ENCODE data around the gene NDUFA11. TPM values are rescaled to one million over a fixed set of nuclear protein-coding genes. Genes with fewer than 3 reads are reported as not detected.

Gene NDUFA11
- total RNA-seq (2012; rRNA removed) (297 and 375 TPM in 2 replicates), polyA plus RNA-seq (2012; rRNA removed) (1,140 and 1,276 TPM in 2 replicates), Bru-seq, nascent RNA (percentile 70 among the genes with signal in this experiment), BruChase-seq, experiment 1, labeled RNA remaining after a 6-hour chase (percentile 79 among the genes with signal in this experiment), BruChase-seq, experiment 2, labeled RNA remaining after a 2-hour chase (percentile 62 among the genes with signal in this experiment)
- 644 and 1,099 TPM in 2 replicates for polyA plus RNA-seq (2012; cell fraction: cytosol; rRNA removed)
- 285 and 599 TPM in 2 replicates for polyA plus RNA-seq (2012; cell fraction: nucleus; rRNA removed; ENCODE audit: low replicate concordance)
- long read RNA-seq, transcript NDUFA11-201 (4 exons, 539 nt) = major isoform, 125 of 181 reads
- long read RNA-seq, partial matches to known transcripts = 49 of 181 reads
- long read RNA-seq, other reads (novel, unspliced or antisense) = 1 of 181 reads

DNA sequence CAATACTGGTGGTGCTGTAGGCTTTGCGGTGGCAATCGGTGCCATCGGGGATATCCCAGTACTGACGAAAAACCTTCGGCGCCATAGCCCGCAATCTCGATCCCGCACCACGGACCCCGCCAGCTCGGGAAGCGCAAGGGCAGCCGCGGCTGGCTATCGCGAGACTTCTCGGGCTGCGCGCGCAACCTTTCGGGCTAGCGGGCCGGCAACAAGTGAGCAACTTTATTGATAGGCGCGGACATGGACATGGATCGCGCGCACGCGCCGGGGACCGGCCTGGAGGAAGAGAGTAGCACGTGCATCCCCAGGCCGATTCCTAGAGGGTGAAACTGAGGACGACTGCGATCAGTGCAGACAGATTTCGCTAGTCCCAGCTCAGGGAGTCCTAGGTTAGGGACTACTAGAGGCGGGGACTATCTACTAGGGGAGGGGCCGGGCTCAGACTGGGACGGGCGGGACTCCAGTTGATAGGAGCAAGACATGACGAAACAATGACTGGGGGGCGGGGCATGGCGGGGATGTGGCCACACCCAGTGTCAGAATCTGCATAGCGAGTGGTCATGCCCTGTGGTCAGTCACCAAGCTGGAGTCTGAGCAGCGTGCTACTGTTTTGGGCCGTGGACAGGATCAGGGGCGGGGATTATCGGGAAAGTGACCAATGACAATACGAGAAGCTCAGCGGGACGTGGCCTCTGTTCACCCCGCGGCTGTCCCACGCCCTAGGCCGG is at the start of gene NDUFA11:
NDUFA11 (minus strand) TSS at position 167 of the 728 bp plus-strand sequence; CDS start at position 85, 82 bp downstream.
- Histone ChIP-seq H3K36me3 (ENCODE audit: control insufficient read depth, insufficient read depth, low read length) (peaks cover 7% of the 10 kb centered on the region; the same call in 1 of the 2 replicates), H3K9ac (ENCODE audit: low read depth, low read length) (peak within 1 kb of the TSS; percentile 93), H3K27ac (ENCODE audit: insufficient read depth, low read length) (peak within 1 kb of the TSS; percentile 94), H3K23ac (ENCODE audit: low read depth, low read length) (peak within 1 kb of the TSS; percentile 77), H3K14ac (replicated peaks; ENCODE audit: low read depth, low read length) (peak within 1 kb of the TSS; percentile 73), H2AFZ (replicated peaks; ENCODE audit: low read length, poor library complexity) (peak within 1 kb of the TSS; percentile 99), H4K5ac (ENCODE audit: low read depth, low read length) (peak within 1 kb of the TSS; percentile 81), H2AK9ac (replicated peaks; ENCODE audit: low read depth, low read length, poor library complexity) (peak within 1 kb of the TSS; percentile 80), H3K18ac (ENCODE audit: low read depth, low read length) (peak within 1 kb of the TSS; percentile 52; the same call in 1 of the 2 replicates), H3K4me1 (ENCODE audit: control insufficient read depth, insufficient read depth, low read length) (peaks cover 4% of the 10 kb centered on the region), H2BK120ac (ENCODE audit: low read depth, low read length) (peak within 1 kb of the TSS; percentile 48; the same call in 1 of the 2 replicates), H2AK5ac (ENCODE audit: low read depth, low read length) (peak within 1 kb of the TSS; percentile 70), H3K27me3 (ENCODE audit: control insufficient read depth, insufficient read depth, low read length) (no peaks in the 10 kb centered on the region), H3K79me1 (ENCODE audit: low read depth in 1 of 2, low read length in 2 of 2) (peaks cover 0 to 49% of the 10 kb centered on the region in 2 experiments; a peak in 3 of 4 replicates), H3K4me3 (ENCODE audit: insufficient read depth, low read depth, low read length) (peak within 1 kb of the TSS; percentile 91), H3K56ac (ENCODE audit: extremely low read depth, insufficient read depth, low read length) (peak within 1 kb of the TSS; percentile 86), H4K8ac (ENCODE audit: low read depth in 2 of 2, low read length in 2 of 2) (peak within 1 kb of the TSS; percentile 90 to 91), H2BK15ac (ENCODE audit: low read depth, low read length) (peak within 1 kb of the TSS; percentile 77; the same call in 1 of the 3 replicates), H3K4ac (ENCODE audit: low read depth, low read length) (peak within 1 kb of the TSS; percentile 87), H3K9me1 (ENCODE audit: insufficient read depth, low read length) (peaks cover 4% of the 10 kb centered on the region; the same call in 1 of the 2 replicates), H4K20me1 (ENCODE audit: insufficient read depth, low read length) (peaks cover 18% of the 10 kb centered on the region), H2BK20ac (ENCODE audit: low read depth, low read length) (0 out of 2 replicates have a peak within 1 kb of the TSS, but pooled peaks have one; percentile 52), H3K4me2 (ENCODE audit: low read depth, low read length) (peak within 1 kb of the TSS; percentile 91), H3K9me3 (ENCODE audit: control insufficient read depth, insufficient read depth, low read length) (no peaks in the 10 kb centered on the region), H2BK5ac (ENCODE audit: low read depth, low read length, poor library complexity, severe bottlenecking) (peak within 1 kb of the TSS; percentile 86), H4K91ac (ENCODE audit: insufficient read depth, low read depth, low read length) (peak within 1 kb of the TSS; percentile 90)
- ChIA-PET CTCF (interaction anchor here (0.6 to 3.4 kb wide), 2 partner anchors 100 to 138 kb away, joined by 3 to 18 read pairs; no protein-coding TSS in a partner anchor), POLR2A (ENCODE audit: unreplicated experiment) (interaction anchor here (0.6 to 1.5 kb wide), 3 partner anchors 13 to 75 kb away, joined by 3 to 5 read pairs (median 5); no protein-coding TSS in a partner anchor)
- dilution Hi-C loops (cut with HindIII; ENCODE audit: low sequenced_read_pairs, unreplicated experiment) (no loop called here), intact Hi-C loops (cut with micrococcal nuclease) (loop anchor here (2.0 kb wide), 1 partner anchor 31 kb away; no protein-coding TSS in a partner anchor), in situ Hi-C loops (cut with MboI; ENCODE audit: low sequenced_read_pairs) (no loop called here)
- ATAC-seq (ENCODE audit: low read depth) (peak; percentile 69), DNase-seq (peak; percentile 95)
- no TSS peak for BruUV-seq (replicated peaks)
- TF ChIP-seq MXI1 (IDR thresholded peaks at IDR 0.05; ENCODE audit: borderline replicate concordance, low read depth, low read length) (peak; percentile 82; the same call in 1 of the 2 replicates), CHD1 (IDR thresholded peaks at IDR 0.05; ENCODE audit: low read depth, low read length) (no peak; the same call in 1 of the 2 replicates), POLR2A (IDR thresholded peaks at IDR 0.05; ENCODE audit: low read depth, low read length) (peak; percentile 82), FOS (IDR thresholded peaks at IDR 0.05; ENCODE audit: low read depth, low read length) (peak; percentile 42; the same call in 1 of the 2 replicates), SMC3 (IDR thresholded peaks at IDR 0.05; ENCODE audit: low read depth, low read length) (no peak), MAFK (IDR thresholded peaks at IDR 0.05; ENCODE audit: low read depth, low read length) (no peak), RCOR1 (IDR thresholded peaks at IDR 0.05; ENCODE audit: insufficient replicate concordance, low read length) (peak; percentile 82), BHLHE40 (IDR thresholded peaks at IDR 0.05; ENCODE audit: low read depth, low read length) (peak; percentile 94), CEBPB (IDR thresholded peaks at IDR 0.05; ENCODE audit: low read depth, low read length) (peak; percentile 84), MAZ (IDR thresholded peaks at IDR 0.05; ENCODE audit: borderline replicate concordance, low read depth, low read length) (peak; percentile 82; the same call in 1 of the 2 replicates), NFE2L2 (IDR thresholded peaks at IDR 0.05; ENCODE audit: low read depth, low read length) (no peak), ELK1 (IDR thresholded peaks at IDR 0.05; ENCODE audit: borderline replicate concordance, low read depth, low read length) (no peak)
- TF ChIP-seq, protein P1, sequence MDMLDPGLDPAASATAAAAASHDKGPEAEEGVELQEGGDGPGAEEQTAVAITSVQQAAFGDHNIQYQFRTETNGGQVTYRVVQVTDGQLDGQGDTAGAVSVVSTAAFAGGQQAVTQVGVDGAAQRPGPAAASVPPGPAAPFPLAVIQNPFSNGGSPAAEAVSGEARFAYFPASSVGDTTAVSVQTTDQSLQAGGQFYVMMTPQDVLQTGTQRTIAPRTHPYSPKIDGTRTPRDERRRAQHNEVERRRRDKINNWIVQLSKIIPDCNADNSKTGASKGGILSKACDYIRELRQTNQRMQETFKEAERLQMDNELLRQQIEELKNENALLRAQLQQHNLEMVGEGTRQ (IDR thresholded peaks at IDR 0.05; ENCODE audit: low read depth, low read length) = peak; percentile 53; the same call in 1 of the 2 replicates
- WGBS, 2 experiments (ENCODE audit: extremely low coverage in 2 of 2, insufficient read length in 1 of 2) = 0% methylated on average over 31 of the region's 57 CpGs; no CpG with 5 or more reads in 1 of the 2 experiments
